ENCODE data around the gene SAMD4B. TPM values are rescaled to one million over a fixed set of nuclear protein-coding genes. Genes with fewer than 3 reads are reported as not detected.
"Not testable (repeated sequence)": the region's sequence is repeated elsewhere in the genome, so short reads cannot be mapped to it uniquely, and the experiment has no call there.

SAMD4B gene
- total RNA-seq, 2 experiments from 2014 or later = 55.5 to 57.6 TPM

GRCh38 chr19:39355253-39355652 lies 13.0 kb downstream of the SAMD4B start:
- CTCF ChIA-PET = interaction anchor here (0.7 to 1.6 kb wide), 2 partner anchors 12 to 393 kb away, joined by 3 read pairs; no protein-coding TSS in a partner anchor

GRCh38 chr19:39356073-39356472 lies 13.9 kb downstream of the SAMD4B start:
- CTCF ChIA-PET = no interaction called here

More at GRCh38 chr19:39355253-39355652, 13.0 kb downstream of the SAMD4B start:
- POLR2A ChIA-PET = interaction anchor here (0.6 kb wide), 1 partner anchor 13 kb away, joined by 3 read pairs; the partner anchor contains the start of gene SAMD4B

GRCh38 chr19:39356647-39357046 lies 14.4 kb downstream of the SAMD4B start:
- POLR2A ChIA-PET = no interaction called here

More at GRCh38 chr19:39356073-39356472, 13.9 kb downstream of the SAMD4B start:
- POLR2A ChIA-PET = interaction anchor here (0.6 kb wide), 1 partner anchor 14 kb away, joined by 3 read pairs; the partner anchor contains the start of gene SAMD4B

DNA sequence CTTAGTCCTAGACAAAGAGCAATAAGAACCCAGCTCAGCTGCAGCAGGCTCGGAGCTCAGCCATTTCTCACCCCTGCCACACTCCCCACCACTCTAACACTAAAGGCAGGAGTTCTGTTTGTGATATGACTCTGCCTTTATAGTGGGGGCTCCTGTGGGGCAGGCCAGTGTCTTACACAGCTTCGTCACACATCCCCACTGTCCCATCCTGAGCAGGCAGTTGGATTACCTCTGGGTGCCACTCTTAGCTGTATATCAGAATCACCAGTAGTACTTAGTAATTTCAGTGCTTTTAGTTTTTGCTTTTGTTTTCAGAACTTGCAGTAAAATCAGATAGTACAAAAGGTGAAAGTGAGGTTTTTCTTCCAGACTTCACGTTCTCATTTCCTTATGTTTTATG lies 16.8 kb downstream of the SAMD4B start:
- CTCF ChIA-PET = no interaction called here
- POLR2A ChIA-PET = no interaction called here

More at GRCh38 chr19:39356647-39357046, 14.4 kb downstream of the SAMD4B start:
- CTCF ChIA-PET = no interaction called here

DNA sequence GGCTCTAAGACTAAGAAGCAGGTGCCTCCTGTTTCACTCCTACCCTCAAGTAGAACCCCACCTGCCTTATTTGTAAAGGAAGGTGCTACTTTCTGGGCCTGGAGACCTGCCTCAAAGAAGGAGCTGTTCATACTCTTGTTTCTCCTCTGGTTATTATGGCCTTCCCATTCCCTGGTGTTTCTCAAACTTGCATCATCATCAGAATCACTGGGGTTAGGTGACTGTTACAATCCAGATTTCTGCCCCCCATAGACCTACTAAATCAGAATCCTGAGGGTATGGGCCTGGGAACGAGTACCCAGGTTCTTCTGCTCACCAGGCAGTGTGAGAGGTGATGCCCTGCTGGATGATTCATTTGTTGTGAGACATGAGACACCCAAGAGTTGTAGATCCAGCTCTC lies 18.4 kb downstream of the SAMD4B start:
- ChIA-PET CTCF (no interaction called here), POLR2A (no interaction called here)

GRCh38 chr19:39362682-39363657 lies 20.7 kb downstream of the SAMD4B start:
- POLR2A ChIA-PET = no interaction called here
- CTCF ChIA-PET = interaction anchor here (0.9 to 1.4 kb wide), 3 partner anchors 35 to 244 kb away, joined by 3 read pairs; no protein-coding TSS in a partner anchor

GRCh38 chr19:39363901-39364457 lies 21.8 kb downstream of the SAMD4B start:
- CTCF ChIA-PET = interaction anchor here (1.0 kb wide), 1 partner anchor 34 kb away, joined by 3 read pairs; no protein-coding TSS in a partner anchor
- POLR2A ChIA-PET = interaction anchor here (0.6 kb wide), 1 partner anchor 23 kb away, joined by 3 read pairs; no protein-coding TSS in a partner anchor

- POLR2A ChIA-PET = interaction anchor here (0.6 kb wide), 1 partner anchor 739 kb away, joined by 5 read pairs; no protein-coding TSS in a partner anchor
Measured at GRCh38 chr19:39365531-39365930, 23.3 kb downstream of the SAMD4B start.

DNA sequence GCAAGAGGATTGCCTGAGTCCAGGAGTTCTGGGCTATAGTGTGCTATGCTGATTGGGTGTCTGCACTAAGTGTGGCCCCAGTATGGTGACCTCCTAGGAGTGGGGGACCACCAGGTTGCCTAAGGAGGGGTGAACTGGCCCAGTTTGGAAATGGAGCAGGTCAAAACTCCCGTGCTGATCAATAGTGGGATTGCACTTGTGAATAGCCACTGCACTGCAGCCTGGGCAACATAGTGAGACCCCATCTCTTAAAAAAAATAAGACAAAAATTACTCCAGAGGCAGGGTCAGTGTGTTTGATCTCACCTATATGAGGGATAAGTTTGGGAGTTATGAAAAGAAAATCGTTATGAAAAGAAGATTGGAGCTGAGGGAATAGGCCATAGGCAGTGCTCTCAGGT lies 27.0 kb downstream of the SAMD4B start:
- ChIA-PET CTCF (no interaction called here), POLR2A (interaction anchor here (0.6 kb wide), 1 partner anchor 107 kb away, joined by 3 read pairs; no protein-coding TSS in a partner anchor)

More at GRCh38 chr19:39365531-39365930, 23.3 kb downstream of the SAMD4B start:
- CTCF ChIA-PET = interaction anchor here (0.7 kb wide), 1 partner anchor 34 kb away, joined by 6 read pairs; no protein-coding TSS in a partner anchor

GRCh38 chr19:39370735-39371134 lies 28.5 kb downstream of the SAMD4B start:
- CTCF ChIA-PET = interaction anchor here (1.2 kb wide), 1 partner anchor 41 kb away, joined by 4 read pairs; the partner anchor contains the start of gene PLEKHG2
- POLR2A ChIA-PET = no interaction called here

GRCh38 chr19:39372047-39372802 lies 30.0 kb downstream of the SAMD4B start:
- POLR2A ChIA-PET = no interaction called here
- CTCF ChIA-PET = no interaction called here

- CTCF ChIA-PET = no interaction called here
- POLR2A ChIA-PET = no interaction called here
Measured at GRCh38 chr19:39372941-39373340, 30.7 kb downstream of the SAMD4B start.

DNA sequence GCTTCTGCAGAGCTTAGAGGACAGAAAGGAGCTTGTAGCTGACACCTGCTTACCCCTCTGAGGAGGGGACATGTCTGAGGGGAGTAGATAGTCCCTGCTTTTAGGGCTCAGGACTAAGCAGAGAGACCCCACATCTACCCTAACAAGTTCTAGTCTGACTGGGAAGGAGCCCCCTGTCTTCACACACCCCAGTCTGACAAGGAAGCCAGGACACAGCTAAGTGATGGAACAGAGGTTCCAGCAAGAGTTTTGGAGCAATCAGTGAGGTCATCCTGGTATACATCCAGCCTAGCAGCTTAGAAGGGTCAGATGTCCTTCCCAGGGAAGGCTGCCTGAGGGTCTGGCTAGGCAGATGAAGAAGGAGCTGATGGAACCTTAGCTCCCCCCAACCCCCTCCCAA lies 33.7 kb downstream of the SAMD4B start:
- ChIA-PET POLR2A (no interaction called here), CTCF (no interaction called here)

GRCh38 chr19:39377373-39378362 lies 35.4 kb downstream of the SAMD4B start:
- ChIA-PET POLR2A (no interaction called here), CTCF (no interaction called here)

GRCh38 chr19:39379366-39379765 lies 37.1 kb downstream of the SAMD4B start:
- POLR2A ChIA-PET, CTCF ChIA-PET: not testable (repeated sequence)

GRCh38 chr19:39379865-39380396 lies 37.7 kb downstream of the SAMD4B start:
- ChIA-PET CTCF (interaction anchor here (1.2 kb wide), 1 partner anchor 18 kb away, joined by 3 read pairs; no protein-coding TSS in a partner anchor), POLR2A (no interaction called here)

GRCh38 chr19:39380521-39381502 lies 38.6 kb downstream of the SAMD4B start:
- CTCF ChIA-PET = interaction anchor here (0.8 to 1.2 kb wide), 2 partner anchors 17 to 28 kb away, joined by 3 read pairs; no protein-coding TSS in a partner anchor

More at GRCh38 chr19:39380521-39381502, 38.6 kb downstream of the SAMD4B start:
- POLR2A ChIA-PET = no interaction called here
